ENCODE measurements around the gene DUSP7. TPM values are rescaled to one million over a fixed set of nuclear protein-coding genes. Genes with fewer than 3 reads are reported as not detected.
A peak's percentile ranks its signal among the peaks of the same experiment; 100 is the strongest.

The DUSP7 gene
- polyA plus RNA-seq, 3 donors = 16.6 to 20.7 (median 17.5) TPM

GRCh38 chr3:52070724-52071621 is 14.6 kb upstream of the DUSP7 start:
- DNase-seq = no peak

- no peak for DNase-seq
Measured at GRCh38 chr3:52069855-52070254, 13.5 kb upstream of the DUSP7 start.

- DNase-seq = no peak
Measured at GRCh38 chr3:52069135-52069534, 12.8 kb upstream of the DUSP7 start.

- DNase-seq = no peak
Measured at GRCh38 chr3:52068730-52069129, 12.4 kb upstream of the DUSP7 start.

GRCh38 chr3:52068055-52068571 is 11.7 kb upstream of the DUSP7 start:
- DNase-seq = peak; percentile 84

GRCh38 chr3:52067526-52067925 is 11.2 kb upstream of the DUSP7 start:
- no peak for DNase-seq

- DNase-seq = no peak
Measured at GRCh38 chr3:52067046-52067445, 10.7 kb upstream of the DUSP7 start.

GRCh38 chr3:52065264-52065756 is 8.9 kb upstream of the DUSP7 start:
- no peak for DNase-seq

- no peak for DNase-seq
Measured at GRCh38 chr3:52064561-52064960, 8.2 kb upstream of the DUSP7 start.

- DNase-seq = no peak
Measured at GRCh38 chr3:52063026-52063723, 6.8 kb upstream of the DUSP7 start.

GRCh38 chr3:52062505-52062904 is 6.1 kb upstream of the DUSP7 start:
- DNase-seq = no peak

- DNase-seq = no peak
Measured at GRCh38 chr3:52061121-52061910, 4.9 kb upstream of the DUSP7 start.

GRCh38 chr3:52059781-52060180 is 3.4 kb upstream of the DUSP7 start:
- no peak for DNase-seq

GRCh38 chr3:52057812-52058495 is 1.6 kb upstream of the DUSP7 start:
- DNase-seq = no peak

GRCh38 chr3:52056968-52057811 is 819 bp upstream of the DUSP7 start:
- DNase-seq = peak; percentile 99

- DNase-seq = no peak
Measured at GRCh38 chr3:52055537-52056351, 627 bp downstream of the DUSP7 start.

GRCh38 chr3:52054661-52055511 is 1.5 kb downstream of the DUSP7 start:
- DNase-seq = no peak

Data from renal pelvis (tissue), 4 donors.